HCT116 (cell line): Measurements from ENCODE around the gene MMP24. TPM values are rescaled to one million over a fixed set of nuclear protein-coding genes. Genes with fewer than 3 reads are reported as not detected.

Experiments used
- ATAC-seq: fragments of 200-7000 bp; cut with Tn5 transposase; 2 replicates; pipeline ENCODE4 v1.9.1; 2020; ENCODE audit warnings: mild to moderate bottlenecking, moderate library complexity
- BruUV-seq: library from RNA; stranded (reverse); fragments of 400-500 nt; replicated peaks from 2 replicates; lab custom pipeline; 2021; lab: Mats Ljungman, UMichigan
- CTCF ChIA-PET: fragments of 300-600 bp; sonication (Branson Sonifier 250); formaldehyde crosslinking; loops from one replicate; lab custom pipeline; 2021; ENCODE audit warnings: antibody characterized with exemption; lab: Charles Lee
- POLR2A ChIA-PET: fragments of 300-600, 350-600 bp; sonication (Branson Sonifier 250); formaldehyde crosslinking; loops from one replicate; lab custom pipeline; 2021; ENCODE audit warnings: antibody characterized with exemption; lab: Charles Lee
- RAD21 ChIA-PET, 2 experiments: fragments of 300-600 bp; sonication (Branson Sonifier 250); formaldehyde crosslinking; loops; one replicate each; lab custom pipeline; 2023; ENCODE audit warnings: low total read pairs in 2 of 2; ENCODE audit not compliant: uncharacterized antibody in 2 of 2, unreplicated experiment in 2 of 2, low non-redundant PET in 1 of 2; lab: Charles Lee
- DNase-seq: peaks from one replicate; pipeline ENCODE4 v3.0.0-alpha.2; 2010; ENCODE audit warnings: low read depth, low spot score
- H2AFZ ChIP-seq: fragments of 200-600 bp; shearing (Covaris generic), sonication (generic); 2 replicates; pipeline ENCODE4 v1.6.1; 2017; ENCODE audit warnings: low read depth, mixed run types, mixed read lengths, antibody characterized with exemption, low read length; ENCODE audit not compliant: poor library complexity, severe bottlenecking
- H3K27ac ChIP-seq: 2 replicates; pipeline ENCODE4 v1.5.1; 2012; ENCODE audit warnings: low read depth, low read length
- H3K27me3 ChIP-seq: fragments of 200-600 bp; sonication (generic); 2 replicates; pipeline ENCODE4 v1.6.1; 2016; ENCODE audit warnings: mixed run types, low read length, mixed read lengths; ENCODE audit not compliant: insufficient read depth
- H3K36me3 ChIP-seq, 2 experiments: fragments of 200-500 bp in 1 of 2; fragments of 200-600 bp in 1 of 2; sonication (Bioruptor generic) in 1 of 2; sonication (generic) in 1 of 2; 2 replicates each; pipeline versions ENCODE4 v1.5.1 to v1.6.1; 2014 to 2016; ENCODE audit warnings: low read length in 2 of 2, inconsistent platforms in 1 of 2, mixed read lengths in 1 of 2, mixed run types in 1 of 2; ENCODE audit not compliant: insufficient read depth in 2 of 2, control insufficient read depth in 1 of 2
- H3K4me1 ChIP-seq, 2 experiments: fragments of 200-600 bp in 1 of 2; sonication (generic) in 1 of 2; 2 replicates each; pipeline versions ENCODE4 v1.5.1 to v1.6.1; 2012 to 2017; ENCODE audit warnings: low read length in 2 of 2, inconsistent platforms in 1 of 2, mild to moderate bottlenecking in 1 of 2, mixed read lengths in 1 of 2, mixed run types in 1 of 2, moderate library complexity in 1 of 2; ENCODE audit not compliant: insufficient read depth in 2 of 2, control insufficient read depth in 1 of 2
- H3K4me2 ChIP-seq: fragments of 200-600 bp; sonication (generic); 2 replicates; pipeline ENCODE4 v1.6.1; 2017; ENCODE audit warnings: mixed run types, low read length, mixed read lengths
- H3K4me3 ChIP-seq, 2 experiments: fragments of 200-600 bp in 1 of 2; sonication (generic) in 1 of 2; replicated peaks in 1 of 2; 2 replicates each; pipeline ENCODE4 v1.5.1; 2011 to 2016; ENCODE audit warnings: low read length in 2 of 2, control low read depth in 1 of 2, low read depth in 1 of 2, mild to moderate bottlenecking in 1 of 2, mixed read lengths in 1 of 2, mixed run types in 1 of 2
- H3K79me2 ChIP-seq: fragments of 200-600 bp; sonication (generic); 2 replicates; pipeline ENCODE4 v1.6.1; 2017; ENCODE audit warnings: mild to moderate bottlenecking, mixed run types, low read length, moderate library complexity, mixed read lengths; ENCODE audit not compliant: insufficient read depth
- H3K9ac ChIP-seq: fragments of 200-600 bp; sonication (generic); 2 replicates; pipeline ENCODE4 v1.6.1; 2016; ENCODE audit warnings: low read length, mixed read lengths
- H3K9me2 ChIP-seq: fragments of 200-600 bp; sonication (generic), shearing (Covaris generic); 2 replicates; pipeline ENCODE4 v1.6.1; 2017; ENCODE audit warnings: mixed run types, mild to moderate bottlenecking, moderate library complexity; ENCODE audit not compliant: insufficient read depth
- H3K9me3 ChIP-seq, 2 experiments: fragments of 200-500 bp in 1 of 2; fragments of 200-600 bp in 1 of 2; sonication (Bioruptor generic) in 1 of 2; sonication (generic) in 1 of 2; 2 replicates each; pipeline ENCODE4 v1.6.1; 2014 to 2017; ENCODE audit warnings: low read length in 2 of 2, mixed read lengths in 2 of 2, inconsistent platforms in 1 of 2, low read depth in 1 of 2, mild to moderate bottlenecking in 1 of 2, mixed run types in 1 of 2, moderate library complexity in 1 of 2; ENCODE audit not compliant: control insufficient read depth in 1 of 2, insufficient read depth in 1 of 2
- H4K20me1 ChIP-seq: fragments of 200-600 bp; sonication (generic), shearing (Covaris generic); 2 replicates; pipeline ENCODE4 v1.6.1; 2017; ENCODE audit warnings: mixed run types, mild to moderate bottlenecking, moderate library complexity; ENCODE audit not compliant: insufficient read depth
- ATF3 ChIP-seq: IDR thresholded peaks from 2 replicates; pipeline ENCODE4 v1.6.1; 2012
- CBX3 ChIP-seq: IDR thresholded peaks from 2 replicates; pipeline ENCODE4 v1.6.1; 2012; ENCODE audit warnings: low read depth
- CEBPB ChIP-seq: IDR thresholded peaks from 2 replicates; pipeline ENCODE4 v1.6.1; 2012; ENCODE audit warnings: low read depth
- ELF1 ChIP-seq: IDR thresholded peaks from 2 replicates; pipeline ENCODE4 v1.6.1; 2012; ENCODE audit warnings: low read depth, borderline replicate concordance
- EZH2 ChIP-seq: fragments of 200-600 bp; sonication (generic); IDR thresholded peaks from 2 replicates; pipeline ENCODE4 v1.6.1; 2017; ENCODE audit warnings: antibody characterized with exemption, mixed run types
- EZH2phosphoT487 ChIP-seq: fragments of 200-600 bp; IDR thresholded peaks from 2 replicates; pipeline ENCODE4 v1.6.1; 2018; ENCODE audit warnings: antibody characterized with exemption, borderline replicate concordance
- FOSL1 ChIP-seq: IDR thresholded peaks from 2 replicates; pipeline ENCODE4 v1.6.1; 2012; ENCODE audit warnings: low read depth
- JUND ChIP-seq: IDR thresholded peaks from 2 replicates; pipeline ENCODE4 v1.6.1; 2012
- POLR2AphosphoS5 ChIP-seq: IDR thresholded peaks from 2 replicates; pipeline ENCODE4 v1.6.1; 2011; ENCODE audit warnings: mild to moderate bottlenecking, low read depth, low read length, moderate library complexity
- RAD21 ChIP-seq: IDR thresholded peaks from 2 replicates; pipeline ENCODE4 v1.6.1; 2012; ENCODE audit warnings: low read depth, mild to moderate bottlenecking
- SIN3A ChIP-seq: IDR thresholded peaks from 2 replicates; pipeline ENCODE4 v1.6.1; 2012; ENCODE audit warnings: low read depth
- SP1 ChIP-seq: IDR thresholded peaks from 2 replicates; pipeline ENCODE4 v1.6.1; 2012; ENCODE audit warnings: low read depth
- SRF ChIP-seq: IDR thresholded peaks from 2 replicates; pipeline ENCODE4 v1.6.1; 2012; ENCODE audit warnings: low read depth
- TCF7L2 ChIP-seq: IDR thresholded peaks from 2 replicates; pipeline ENCODE4 v1.7.0; 2011; ENCODE audit warnings: borderline replicate concordance, inconsistent platforms; ENCODE audit not compliant: insufficient read depth, insufficient read length; ENCODE audit errors: extremely low read depth
- YY1 ChIP-seq: IDR thresholded peaks from 2 replicates; pipeline ENCODE4 v1.6.1; 2011; ENCODE audit warnings: low read length, low read depth, moderate library complexity, mild to moderate bottlenecking; ENCODE audit not compliant: insufficient replicate concordance; ENCODE audit errors: extremely low read depth
- ZBTB33 ChIP-seq: IDR thresholded peaks from 2 replicates; pipeline ENCODE4 v1.6.1; 2011; ENCODE audit warnings: mild to moderate bottlenecking, low read length, moderate library complexity; ENCODE audit not compliant: insufficient replicate concordance; ENCODE audit errors: extremely low read depth
- ZFX ChIP-seq: fragments of 450-650 bp; IDR thresholded peaks from 2 replicates; pipeline ENCODE4 v1.6.1; 2017
- ZNF274 ChIP-seq: fragments of 200-500 bp; sonication (Bioruptor generic); IDR thresholded peaks from 2 replicates; pipeline ENCODE4 v1.6.1; 2014; ENCODE audit warnings: mild to moderate bottlenecking, low read depth, low read length, inconsistent platforms
- intact Hi-C: fragments of 100-400 bp; cut with micrococcal nuclease; formaldehyde crosslinking; loops from 2 replicates; pipeline ENCODE4 v1.10.0; 2022
- total RNA-seq: library from RNA; stranded (reverse); gene quantifications from one replicate; pipeline ENCODE4 v1.2.1, GENCODE V29; 2021; ENCODE audit not compliant: unreplicated experiment
- TF ChIP-seq, protein P1 (sequence below): IDR thresholded peaks from 2 replicates; pipeline ENCODE4 v1.6.1; 2012
- TF ChIP-seq, protein P2 (sequence below): IDR thresholded peaks from 2 replicates; pipeline ENCODE4 v1.6.1; 2012; ENCODE audit warnings: low read depth

The MMP24 gene
- total RNA-seq, 1 experiment from 2014 or later: not detected

DNA sequence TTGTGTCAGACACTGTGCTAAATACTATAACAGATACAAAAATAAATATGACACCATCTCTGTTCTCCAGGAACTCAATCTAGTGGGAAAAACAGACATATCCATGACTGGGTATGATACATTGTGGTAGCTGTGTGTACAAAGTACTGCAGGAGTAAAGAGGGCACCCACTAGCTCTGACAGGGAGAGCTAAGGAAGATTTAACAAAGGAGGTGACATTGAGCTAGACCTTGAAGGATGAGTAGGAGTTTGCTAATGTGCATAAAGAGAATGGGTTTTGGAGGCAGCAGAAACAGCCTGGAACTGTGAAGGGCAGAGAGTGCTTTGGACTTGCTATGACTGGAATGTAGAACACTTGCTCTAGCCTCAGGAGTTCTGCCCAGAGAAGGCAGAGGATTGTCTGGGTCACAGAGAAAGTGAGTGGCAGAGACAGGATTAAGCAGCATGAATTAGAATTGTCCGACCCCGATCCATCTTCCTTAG is 14.4 kb downstream of the MMP24 start:
- H3K4me3 ChIP-seq: no peak overlapping the region
- no peaks in the 10 kb centered on the region for H3K4me1 ChIP-seq
- ChIA-PET RAD21 (no interaction called here), CTCF (no interaction called here), POLR2A (no interaction called here)
- no peaks in the 10 kb centered on the region for H3K79me2 ChIP-seq
- no peak overlapping the region for H3K27ac ChIP-seq
- H3K27me3 ChIP-seq: no peaks in the 10 kb centered on the region
- DNase-seq (no peak), ATAC-seq (no peak)
- H2AFZ ChIP-seq: no peak overlapping the region
- H3K4me2 ChIP-seq: no peak overlapping the region
- H3K36me3 ChIP-seq: no peaks in the 10 kb centered on the region
- H3K9me2 ChIP-seq: no peaks in the 10 kb centered on the region
- no TSS peak for BruUV-seq
- H3K9ac ChIP-seq: no peak overlapping the region
- H4K20me1 ChIP-seq: no peaks in the 10 kb centered on the region
- intact Hi-C loops: no loop called here
- H3K9me3 ChIP-seq: no peaks in the 10 kb centered on the region
- TF ChIP-seq RAD21: no peak
- no peak for TF ChIP-seq YY1
- TF ChIP-seq EZH2: no peak
- TF ChIP-seq SRF: no peak
- TF ChIP-seq, protein P1, sequence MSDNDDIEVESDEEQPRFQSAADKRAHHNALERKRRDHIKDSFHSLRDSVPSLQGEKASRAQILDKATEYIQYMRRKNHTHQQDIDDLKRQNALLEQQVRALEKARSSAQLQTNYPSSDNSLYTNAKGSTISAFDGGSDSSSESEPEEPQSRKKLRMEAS: no peak
- TF ChIP-seq ZFX: no peak
- no peak for TF ChIP-seq EZH2phosphoT487
- no peak for TF ChIP-seq CBX3
- no peak for TF ChIP-seq TCF7L2
- no peak for TF ChIP-seq ELF1
- no peak for TF ChIP-seq ZNF274
- TF ChIP-seq SIN3A: no peak
- no peak for TF ChIP-seq SP1
- TF ChIP-seq CEBPB: no peak
- TF ChIP-seq POLR2AphosphoS5: no peak
- TF ChIP-seq JUND: no peak
- TF ChIP-seq ATF3: no peak
- TF ChIP-seq ZBTB33: no peak
- no peak for TF ChIP-seq FOSL1
- TF ChIP-seq, protein P2, sequence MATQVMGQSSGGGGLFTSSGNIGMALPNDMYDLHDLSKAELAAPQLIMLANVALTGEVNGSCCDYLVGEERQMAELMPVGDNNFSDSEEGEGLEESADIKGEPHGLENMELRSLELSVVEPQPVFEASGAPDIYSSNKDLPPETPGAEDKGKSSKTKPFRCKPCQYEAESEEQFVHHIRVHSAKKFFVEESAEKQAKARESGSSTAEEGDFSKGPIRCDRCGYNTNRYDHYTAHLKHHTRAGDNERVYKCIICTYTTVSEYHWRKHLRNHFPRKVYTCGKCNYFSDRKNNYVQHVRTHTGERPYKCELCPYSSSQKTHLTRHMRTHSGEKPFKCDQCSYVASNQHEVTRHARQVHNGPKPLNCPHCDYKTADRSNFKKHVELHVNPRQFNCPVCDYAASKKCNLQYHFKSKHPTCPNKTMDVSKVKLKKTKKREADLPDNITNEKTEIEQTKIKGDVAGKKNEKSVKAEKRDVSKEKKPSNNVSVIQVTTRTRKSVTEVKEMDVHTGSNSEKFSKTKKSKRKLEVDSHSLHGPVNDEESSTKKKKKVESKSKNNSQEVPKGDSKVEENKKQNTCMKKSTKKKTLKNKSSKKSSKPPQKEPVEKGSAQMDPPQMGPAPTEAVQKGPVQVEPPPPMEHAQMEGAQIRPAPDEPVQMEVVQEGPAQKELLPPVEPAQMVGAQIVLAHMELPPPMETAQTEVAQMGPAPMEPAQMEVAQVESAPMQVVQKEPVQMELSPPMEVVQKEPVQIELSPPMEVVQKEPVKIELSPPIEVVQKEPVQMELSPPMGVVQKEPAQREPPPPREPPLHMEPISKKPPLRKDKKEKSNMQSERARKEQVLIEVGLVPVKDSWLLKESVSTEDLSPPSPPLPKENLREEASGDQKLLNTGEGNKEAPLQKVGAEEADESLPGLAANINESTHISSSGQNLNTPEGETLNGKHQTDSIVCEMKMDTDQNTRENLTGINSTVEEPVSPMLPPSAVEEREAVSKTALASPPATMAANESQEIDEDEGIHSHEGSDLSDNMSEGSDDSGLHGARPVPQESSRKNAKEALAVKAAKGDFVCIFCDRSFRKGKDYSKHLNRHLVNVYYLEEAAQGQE: no peak
